Neural crest cell (in vitro differentiated cells): ENCODE results near the gene TRAPPC12. TPM values are rescaled to one million over a fixed set of nuclear protein-coding genes. Genes with fewer than 3 reads are reported as not detected.

Experiments
- DNase-seq: peaks from one replicate; pipeline ENCODE4 v3.0.0; 2021; ENCODE audit warnings: low read depth, mixed read lengths, low spot score
- H3K27ac Mint-ChIP-seq: one replicate; pipeline ENCODE4 v1.8.0; 2021; ENCODE audit warnings: mild to moderate bottlenecking, mixed read lengths; ENCODE audit not compliant: unreplicated experiment
- H3K27me3 Mint-ChIP-seq: 2 replicates; pipeline ENCODE4 v1.8.0; 2021; ENCODE audit warnings: low read depth, mild to moderate bottlenecking, mixed read lengths
- H3K36me3 Mint-ChIP-seq: 2 replicates; pipeline ENCODE4 v1.8.0; 2021; ENCODE audit warnings: low read depth, mild to moderate bottlenecking, mixed read lengths
- H3K4me1 Mint-ChIP-seq: 2 replicates; pipeline ENCODE4 v1.8.0; 2021; ENCODE audit warnings: mixed read lengths
- H3K4me3 Mint-ChIP-seq: one replicate; pipeline ENCODE4 v1.8.0; 2021; ENCODE audit warnings: mild to moderate bottlenecking, mixed read lengths
- H3K9me3 Mint-ChIP-seq: 2 replicates; pipeline ENCODE4 v1.8.0; 2021; ENCODE audit warnings: mixed read lengths
- total RNA-seq: library from RNA; stranded (reverse); gene quantifications from 2 replicates; pipeline ENCODE4 v1.2.1, GENCODE V29; 2021
- TF ChIP-seq, protein P1 (sequence below): fragments of 200-600 bp; sonication (generic); conservative IDR thresholded peaks from 2 replicates; pipeline ENCODE4 v1.5.0; 2021; ENCODE audit warnings: antibody characterized with exemption, mild to moderate bottlenecking

The TRAPPC12 gene
- total RNA-seq, 1 donor from 2014 or later: 96.9 TPM

DNA sequence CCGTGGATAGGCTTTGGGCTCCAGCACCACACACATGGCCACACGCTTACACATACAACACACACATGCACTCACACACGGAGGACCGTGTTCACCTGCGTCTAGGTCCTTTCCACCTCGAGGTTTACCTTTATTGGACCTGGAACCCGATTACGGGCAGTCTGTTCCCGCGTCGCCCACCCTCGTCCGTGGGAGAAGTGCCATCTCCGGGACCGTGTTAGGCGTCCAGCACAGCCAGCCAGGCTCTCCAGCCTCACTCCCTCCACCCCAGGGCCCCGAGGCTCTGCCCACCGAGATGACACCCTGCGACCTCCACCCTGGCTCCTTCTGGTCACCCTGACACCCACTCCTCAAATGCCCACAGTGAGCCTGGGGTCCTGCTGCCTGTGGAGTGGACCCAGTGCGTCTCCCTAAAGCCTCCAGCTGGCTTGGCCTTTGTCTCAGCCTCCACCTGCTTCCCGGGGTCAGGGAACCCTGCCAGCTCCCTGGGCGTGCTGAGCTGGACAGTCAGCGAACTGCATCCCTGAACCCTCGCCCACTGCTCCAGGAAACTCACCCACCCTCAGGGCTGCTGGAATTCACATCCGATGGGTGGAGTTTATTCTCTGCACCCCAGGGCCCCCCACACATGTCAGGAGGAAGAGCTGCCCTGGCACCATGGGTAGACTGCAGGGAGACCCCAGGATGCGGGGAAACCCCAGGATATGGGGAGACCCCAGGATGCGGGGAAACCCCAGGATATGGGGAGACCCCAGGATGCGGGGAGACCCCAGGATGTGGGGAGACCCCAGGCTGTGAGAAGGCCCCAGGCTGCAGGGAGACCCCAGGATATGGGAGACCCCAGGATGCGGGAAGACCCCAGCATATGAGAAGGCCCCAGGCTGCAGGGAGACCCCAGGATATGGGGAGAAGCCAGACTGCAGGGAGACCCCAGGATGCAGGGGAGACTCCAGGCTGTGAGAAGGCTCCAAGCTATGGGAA is 106.8 kb downstream of the TRAPPC12 start:
- H3K9me3 Mint-ChIP-seq: no peaks in the 10 kb centered on the region
- DNase-seq: no peak
- H3K36me3 Mint-ChIP-seq: peaks cover 11% of the 10 kb centered on the region
- no peak overlapping the region for H3K4me3 Mint-ChIP-seq
- TF ChIP-seq, protein P1, sequence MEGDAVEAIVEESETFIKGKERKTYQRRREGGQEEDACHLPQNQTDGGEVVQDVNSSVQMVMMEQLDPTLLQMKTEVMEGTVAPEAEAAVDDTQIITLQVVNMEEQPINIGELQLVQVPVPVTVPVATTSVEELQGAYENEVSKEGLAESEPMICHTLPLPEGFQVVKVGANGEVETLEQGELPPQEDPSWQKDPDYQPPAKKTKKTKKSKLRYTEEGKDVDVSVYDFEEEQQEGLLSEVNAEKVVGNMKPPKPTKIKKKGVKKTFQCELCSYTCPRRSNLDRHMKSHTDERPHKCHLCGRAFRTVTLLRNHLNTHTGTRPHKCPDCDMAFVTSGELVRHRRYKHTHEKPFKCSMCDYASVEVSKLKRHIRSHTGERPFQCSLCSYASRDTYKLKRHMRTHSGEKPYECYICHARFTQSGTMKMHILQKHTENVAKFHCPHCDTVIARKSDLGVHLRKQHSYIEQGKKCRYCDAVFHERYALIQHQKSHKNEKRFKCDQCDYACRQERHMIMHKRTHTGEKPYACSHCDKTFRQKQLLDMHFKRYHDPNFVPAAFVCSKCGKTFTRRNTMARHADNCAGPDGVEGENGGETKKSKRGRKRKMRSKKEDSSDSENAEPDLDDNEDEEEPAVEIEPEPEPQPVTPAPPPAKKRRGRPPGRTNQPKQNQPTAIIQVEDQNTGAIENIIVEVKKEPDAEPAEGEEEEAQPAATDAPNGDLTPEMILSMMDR: no peak
- H3K4me1 Mint-ChIP-seq: peaks cover 25% of the 10 kb centered on the region
- no peaks in the 10 kb centered on the region for H3K27me3 Mint-ChIP-seq
- no peak overlapping the region for H3K27ac Mint-ChIP-seq

DNA sequence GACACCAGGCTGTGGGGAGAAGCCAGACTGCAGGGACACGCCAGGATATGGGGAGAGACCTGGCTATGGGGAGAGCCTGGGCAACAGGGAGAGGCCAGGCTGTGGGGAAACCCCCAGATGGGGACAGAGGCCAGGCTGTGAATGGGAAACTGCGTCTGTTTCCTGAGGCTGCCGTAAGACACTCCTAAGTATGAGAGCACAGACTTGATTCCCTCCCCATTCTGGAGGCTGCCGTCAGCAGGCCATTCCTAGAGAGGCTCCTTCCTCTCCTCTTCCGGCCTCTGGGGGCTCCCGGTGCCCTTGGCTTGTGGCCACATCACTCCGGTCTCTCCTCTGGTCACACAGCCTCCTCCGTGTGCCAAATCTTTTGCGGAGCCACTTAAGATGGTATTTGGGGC is 107.5 kb downstream of the TRAPPC12 start:
- Mint-ChIP-seq H3K4me1 (peaks cover 32% of the 10 kb centered on the region), H3K9me3 (no peaks in the 10 kb centered on the region), H3K27me3 (no peaks in the 10 kb centered on the region), H3K4me3 (no peak overlapping the region), H3K27ac (no peak overlapping the region), H3K36me3 (peaks cover 11% of the 10 kb centered on the region)
- TF ChIP-seq, protein P1: no peak
- DNase-seq: no peak

DNA sequence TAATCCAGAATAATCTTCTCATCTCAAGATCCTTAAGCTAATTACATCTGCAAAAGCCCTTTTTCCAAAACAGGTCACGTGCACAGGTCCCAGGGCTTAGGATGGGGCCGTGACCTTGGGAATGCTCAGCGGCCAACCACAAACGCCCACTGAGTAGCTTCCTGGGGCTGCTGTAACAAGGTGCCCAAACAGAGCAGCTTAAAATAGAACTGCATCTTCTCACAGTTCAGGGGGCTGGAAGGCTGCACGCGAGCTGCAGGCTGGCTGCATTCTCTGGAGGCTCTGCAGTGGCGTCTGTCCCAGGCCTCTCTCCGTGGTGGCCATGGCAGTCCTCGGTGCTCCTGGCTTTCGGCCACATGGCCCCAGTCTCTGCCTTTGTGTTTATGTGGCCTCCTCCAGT is 107.9 kb downstream of the TRAPPC12 start:
- H3K27me3 Mint-ChIP-seq: no peaks in the 10 kb centered on the region
- H3K27ac Mint-ChIP-seq: no peak overlapping the region
- peaks cover 11% of the 10 kb centered on the region for H3K36me3 Mint-ChIP-seq
- TF ChIP-seq, protein P1: no peak
- no peaks in the 10 kb centered on the region for H3K9me3 Mint-ChIP-seq
- no peak for DNase-seq
- peaks cover 32% of the 10 kb centered on the region for H3K4me1 Mint-ChIP-seq
- H3K4me3 Mint-ChIP-seq: no peak overlapping the region

DNA sequence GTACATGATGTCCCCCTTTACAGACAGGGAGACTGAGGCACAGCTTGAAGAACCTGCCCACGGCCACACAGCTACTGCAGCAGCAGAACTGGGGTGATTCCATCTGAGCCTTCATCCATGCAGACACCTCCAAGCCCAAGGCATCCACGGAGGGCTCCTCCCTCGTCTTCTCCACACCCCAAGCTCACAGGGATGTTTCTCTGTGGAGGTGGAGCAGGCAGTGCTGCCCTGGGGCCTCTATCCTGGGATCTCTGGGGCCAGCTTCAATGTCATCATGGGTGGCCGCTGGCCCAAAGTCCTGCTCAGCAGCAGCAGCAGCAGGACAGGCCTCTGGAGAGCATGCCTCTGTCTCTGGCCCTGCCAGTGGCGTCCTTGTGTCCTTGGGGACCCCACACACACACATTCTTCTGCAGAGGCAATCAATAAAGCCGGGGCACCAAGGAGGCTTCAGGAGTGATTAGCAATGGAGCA is 108.6 kb downstream of the TRAPPC12 start:
- H3K9me3 Mint-ChIP-seq: no peaks in the 10 kb centered on the region
- TF ChIP-seq, protein P1: no peak
- no peak for DNase-seq
- H3K36me3 Mint-ChIP-seq: peaks cover 11% of the 10 kb centered on the region
- H3K4me1 Mint-ChIP-seq: peaks cover 33% of the 10 kb centered on the region
- H3K27me3 Mint-ChIP-seq: no peaks in the 10 kb centered on the region
- H3K4me3 Mint-ChIP-seq: no peak overlapping the region
- H3K27ac Mint-ChIP-seq: peak overlapping the region; percentile 27

DNA sequence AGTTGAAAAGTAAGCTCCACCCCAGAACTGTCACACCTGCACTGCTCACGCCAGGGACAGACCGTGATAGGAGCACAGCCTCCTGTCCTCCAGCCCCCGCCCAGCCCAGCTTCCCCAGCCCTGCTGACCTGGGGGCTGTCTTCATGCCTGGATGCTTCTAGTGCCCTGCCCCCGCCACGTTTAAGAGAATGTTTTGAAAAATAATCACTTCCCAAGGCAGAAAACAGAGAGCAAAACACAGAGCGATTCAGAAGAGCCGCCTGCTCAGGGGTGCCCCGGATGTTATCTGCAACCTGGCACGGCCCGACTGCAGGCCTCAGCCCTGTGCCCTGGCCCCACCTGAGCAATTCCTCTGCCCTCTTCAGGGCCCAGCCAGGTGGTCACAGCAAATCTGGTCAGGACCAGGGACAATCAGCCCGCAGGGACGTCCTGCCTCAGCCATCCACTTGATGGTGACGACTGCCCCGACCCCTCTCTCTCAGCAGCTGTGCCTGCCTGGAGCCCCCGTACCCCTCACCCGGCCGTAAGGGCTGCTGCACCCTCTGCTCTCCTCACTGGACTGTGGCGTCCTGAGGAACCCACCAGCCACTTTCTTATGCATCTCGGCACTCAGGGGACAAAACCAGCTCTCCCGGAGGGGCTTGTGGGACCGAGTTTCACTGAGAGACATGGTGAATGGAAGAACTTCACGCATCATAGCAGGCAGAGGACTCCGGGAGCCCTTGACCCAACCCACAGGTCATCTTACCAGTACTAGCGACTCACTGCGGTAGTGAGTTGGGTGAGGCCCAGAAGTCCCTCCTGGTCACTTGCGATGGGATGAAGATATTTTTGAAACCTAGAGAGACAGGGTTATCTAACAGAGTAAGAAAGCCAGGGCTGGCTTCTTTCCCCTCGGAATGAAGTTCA is 109.6 kb downstream of the TRAPPC12 start:
- TF ChIP-seq, protein P1: no peak
- Mint-ChIP-seq H3K4me1 (peaks cover 44% of the 10 kb centered on the region), H3K4me3 (no peak overlapping the region)

More for the DNA sequence above, 109.6 kb downstream of the TRAPPC12 start:
- DNase-seq: no peak
- Mint-ChIP-seq H3K9me3 (no peaks in the 10 kb centered on the region), H3K27ac (peak overlapping the region; percentile 27), H3K36me3 (peaks cover 9% of the 10 kb centered on the region), H3K27me3 (no peaks in the 10 kb centered on the region)
